Mononuclear cell (primary cell): ENCODE data around the gene ENTPD7. TPM values are rescaled to one million over a fixed set of nuclear protein-coding genes. Genes with fewer than 3 reads are reported as not detected.
"Not testable (repeated sequence)": the region's sequence is repeated elsewhere in the genome, so short reads cannot be mapped to it uniquely, and the experiment has no call there.

Source experiments
- H3K27me3 ChIP-seq: 2 replicates; pipeline ENCODE4 v1.6.0; 2011; ENCODE audit warnings: low read length, control low read depth; ENCODE audit not compliant: insufficient read depth
- H3K4me1 ChIP-seq: 2 replicates; pipeline ENCODE4 v1.5.1; 2011; ENCODE audit warnings: mild to moderate bottlenecking, low read length, control low read depth; ENCODE audit not compliant: insufficient read depth
- H3K4me3 ChIP-seq: 2 replicates; pipeline ENCODE4 v1.5.1; 2011; ENCODE audit warnings: mild to moderate bottlenecking, low read length, moderate library complexity
- H3K9me3 ChIP-seq: 2 replicates; pipeline ENCODE4 v1.5.1; 2011; ENCODE audit warnings: low read depth, mild to moderate bottlenecking, control low read depth, low read length
- total RNA-seq: library from RNA; depleted of rRNA; stranded (reverse); fragments of >200 nt; gene quantifications from one replicate; pipeline ENCODE4 v1.2.3, GENCODE V29; 2012

The ENTPD7 gene
- 4.6 TPM for total RNA-seq

GRCh38 chr10:99659031-99659867, at the start of gene ENTPD7:
TSS of gene ENTPD7 (plus strand) at chr10:99659509. CDS start at chr10:99659957, 448 bp downstream.
- H3K4me3 ChIP-seq: peak within 1 kb of the TSS; percentile 74
- H3K27me3 ChIP-seq: no peaks in the 10 kb centered on the region
- H3K9me3 ChIP-seq: no peaks in the 10 kb centered on the region
- H3K4me1 ChIP-seq: peaks cover 49% of the 10 kb centered on the region

GRCh38 chr10:99610221-99610620, 49.1 kb upstream of the ENTPD7 start:
- H3K4me3 ChIP-seq: no peak overlapping the region
- no peaks in the 10 kb centered on the region for H3K27me3 ChIP-seq
- no peaks in the 10 kb centered on the region for H3K9me3 ChIP-seq
- H3K4me1 ChIP-seq: peaks cover 8% of the 10 kb centered on the region

GRCh38 chr10:99611326-99611725, 48.0 kb upstream of the ENTPD7 start:
- no peaks in the 10 kb centered on the region for H3K27me3 ChIP-seq
- no peak overlapping the region for H3K4me3 ChIP-seq
- no peaks in the 10 kb centered on the region for H3K9me3 ChIP-seq

GRCh38 chr10:99612167-99612831, 47.0 kb upstream of the ENTPD7 start:
- Histone ChIP-seq H3K4me3 (no peak overlapping the region), H3K9me3 (no peaks in the 10 kb centered on the region), H3K27me3 (no peaks in the 10 kb centered on the region), H3K4me1 (peaks cover 18% of the 10 kb centered on the region)

More at GRCh38 chr10:99611326-99611725, 48.0 kb upstream of the ENTPD7 start:
- peaks cover 11% of the 10 kb centered on the region for H3K4me1 ChIP-seq

GRCh38 chr10:99615426-99615825, 43.9 kb upstream of the ENTPD7 start:
- Histone ChIP-seq H3K9me3 (no peaks in the 10 kb centered on the region), H3K4me3 (no peak overlapping the region)

GRCh38 chr10:99617696-99618095, 41.6 kb upstream of the ENTPD7 start:
- Histone ChIP-seq H3K27me3 (no peaks in the 10 kb centered on the region), H3K4me3 (no peak overlapping the region), H3K9me3 (no peaks in the 10 kb centered on the region), H3K4me1 (peaks cover 47% of the 10 kb centered on the region)

More at GRCh38 chr10:99615426-99615825, 43.9 kb upstream of the ENTPD7 start:
- Histone ChIP-seq H3K4me1 (peaks cover 42% of the 10 kb centered on the region), H3K27me3 (no peaks in the 10 kb centered on the region)

GRCh38 chr10:99619090-99619800, 40.1 kb upstream of the ENTPD7 start:
- Histone ChIP-seq H3K27me3 (no peaks in the 10 kb centered on the region), H3K4me1 (peaks cover 51% of the 10 kb centered on the region), H3K9me3 (no peaks in the 10 kb centered on the region), H3K4me3 (peak overlapping the region; percentile 90)

- H3K4me1 ChIP-seq: peaks cover 51% of the 10 kb centered on the region
Observed at GRCh38 chr10:99619851-99620710, 39.2 kb upstream of the ENTPD7 start, which contains the start of gene SLC25A28. TSS of gene SLC25A28 (minus strand) at chr10:99620439. CDS start at chr10:99620335, 104 bp downstream.

GRCh38 chr10:99620711-99621453, 38.4 kb upstream of the ENTPD7 start:
- peak overlapping the region; percentile 90 for H3K4me3 ChIP-seq
- no peaks in the 10 kb centered on the region for H3K9me3 ChIP-seq
- H3K4me1 ChIP-seq: peaks cover 48% of the 10 kb centered on the region
- H3K27me3 ChIP-seq: no peaks in the 10 kb centered on the region

More at GRCh38 chr10:99619851-99620710, 39.2 kb upstream of the ENTPD7 start, which contains the start of gene SLC25A28:
- Histone ChIP-seq H3K9me3 (no peaks in the 10 kb centered on the region), H3K4me3 (peak within 1 kb of the TSS; percentile 90), H3K27me3 (no peaks in the 10 kb centered on the region)

- Histone ChIP-seq H3K4me3 (peak overlapping the region; percentile 90), H3K27me3 (no peaks in the 10 kb centered on the region), H3K4me1 (peaks cover 47% of the 10 kb centered on the region), H3K9me3 (no peaks in the 10 kb centered on the region)
Observed at GRCh38 chr10:99621454-99622251, 37.7 kb upstream of the ENTPD7 start.

GRCh38 chr10:99623919-99624318, 35.4 kb upstream of the ENTPD7 start:
- Histone ChIP-seq H3K9me3 (no peaks in the 10 kb centered on the region), H3K4me3 (no peak overlapping the region), H3K4me1 (peaks cover 26% of the 10 kb centered on the region), H3K27me3 (no peaks in the 10 kb centered on the region)

GRCh38 chr10:99625124-99625523, 34.2 kb upstream of the ENTPD7 start:
- not testable (repeated sequence) for H3K9me3 ChIP-seq, H3K27me3 ChIP-seq, H3K4me3 ChIP-seq
- peaks cover 17% of the 10 kb centered on the region for H3K4me1 ChIP-seq
